Transverse colon (tissue), 4 donors: Measurements from ENCODE around the gene HOXB5. TPM values are rescaled to one million over a fixed set of nuclear protein-coding genes. Genes with fewer than 3 reads are reported as not detected.
A peak's percentile ranks its signal among the peaks of the same experiment; 100 is the strongest.

ENCODE experiments used
- DNase-seq: peaks from one replicate; pipeline ENCODE4 v3.0.0-alpha.2; 2019
- H3K27ac ChIP-seq, 4 donors: fragments of 200-600 bp; sonication (generic); 2 replicates each; pipeline ENCODE4 v1.5.1; 2016 to 2018; ENCODE audit warnings: inconsistent platforms in 4 of 4
- H3K27me3 ChIP-seq: fragments of 200-600 bp; sonication (generic); 2 replicates; pipeline ENCODE4 v1.5.1; 2017; ENCODE audit warnings: inconsistent platforms
- H3K36me3 ChIP-seq, 4 donors: fragments of 200-600 bp; sonication (generic); 2 replicates each; pipeline ENCODE4 v1.5.1; 2017 to 2019; ENCODE audit warnings: inconsistent platforms in 4 of 4
- H3K4me1 ChIP-seq, 4 donors: fragments of 200-600 bp; sonication (generic); 2 replicates each; pipeline ENCODE4 v1.5.1; 2017 to 2020; ENCODE audit warnings: inconsistent platforms in 4 of 4
- H3K4me3 ChIP-seq, 4 donors: fragments of 200-600 bp; sonication (generic); 1 replicate in 1 of 4; 2 replicates in 3 of 4; pipeline versions ENCODE4 v1.5.1 to v1.6.1; 2017 to 2019; ENCODE audit warnings: inconsistent platforms in 4 of 4
- H3K9me3 ChIP-seq, 2 donors: fragments of 200-600 bp; sonication (generic); 2 replicates each; pipeline ENCODE4 v1.5.1; 2017 to 2019; ENCODE audit warnings: inconsistent platforms in 2 of 2
- EP300 ChIP-seq: sonication (generic); formaldehyde crosslinking; IDR thresholded peaks from one replicate; pipeline ENCODE4 v1.6.1; 2017; ENCODE audit warnings: antibody characterized with exemption, low read depth
- POLR2A ChIP-seq: fragments of 450-650 bp; IDR thresholded peaks from one replicate; pipeline ENCODE4 v1.6.1; 2016; ENCODE audit warnings: antibody characterized with exemption, mild to moderate bottlenecking, moderate library complexity
- POLR2AphosphoS5 ChIP-seq, 3 donors: sonication (generic); formaldehyde crosslinking; IDR thresholded peaks; one replicate each; pipeline ENCODE4 v1.6.1; 2016; ENCODE audit warnings: antibody characterized with exemption in 3 of 3
- WGBS, 2 donors: methylation state at CpG; one replicate each; pipeline ENCODE4 v1.1.5; 2018; ENCODE audit warnings: low coverage in 1 of 2; 5-methylcytosine and 5-hydroxymethylcytosine counted together
- in situ Hi-C, 4 donors: fragments of 200-750 bp; cut with MboI; loops; one replicate each; pipeline versions ENCODE4 v1.15.0 to v1.15.1; 2017; ENCODE audit warnings: low sequenced_read_pairs in 3 of 4, low pct_ligation_motif_present in 1 of 4, low pct_unique_long_range_greater_than_20kb in 1 of 4
- intact Hi-C: fragments of 100-400 bp; cut with DNase I; formaldehyde crosslinking; loops from one replicate; pipeline ENCODE4 v1.15.1; 2023; ENCODE audit warnings: low total_unique reads
- total RNA-seq, 4 donors: library from RNA; depleted of rRNA; stranded (reverse); fragments of >200 nt; gene quantifications; one replicate each; pipeline ENCODE4 v1.1.0, GENCODE V29; 2016
- TF ChIP-seq, protein P1 (sequence below), 5 experiments: fragments of 200-600 bp in 3 of 5; fragments of 450-650 bp in 2 of 5; sonication (generic) in 3 of 5; IDR thresholded peaks; 1 replicate in 2 of 5; 2 replicates in 3 of 5; pipeline ENCODE4 v1.5.1; 2016 to 2017; ENCODE audit warnings: antibody characterized with exemption in 5 of 5, inconsistent platforms in 3 of 5, mild to moderate bottlenecking in 2 of 5, moderate library complexity in 1 of 5

Gene HOXB5
- total RNA-seq, 4 donors from 2014 or later = 10.5 to 35.4 (median 18.7) TPM

DNA sequence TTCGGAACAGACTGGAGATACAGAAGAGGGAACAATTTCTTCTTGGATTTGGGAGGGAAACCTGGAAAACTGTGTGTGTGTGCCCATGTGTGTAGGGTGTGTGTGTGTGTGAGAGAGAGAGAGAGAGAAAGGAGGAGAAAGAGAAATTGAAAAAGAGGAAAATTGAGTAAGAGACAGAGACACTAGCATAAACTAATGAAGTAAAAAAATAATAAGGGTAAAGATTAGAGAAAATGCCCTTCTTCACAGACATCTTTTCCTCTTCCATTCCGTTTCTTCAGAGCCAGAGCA, 34.8 kb downstream of the HOXB5 start:
- intact Hi-C loops (no loop called here), in situ Hi-C loops (no loop called here)
- DNase-seq = no peak
- H3K4me1 ChIP-seq = peaks cover 45 to 92% (median 74%) of the 10 kb centered on the region in 4 donors
- H3K9me3 ChIP-seq = no peaks in the 10 kb centered on the region
- WGBS, 2 donors = 72 to 86% methylated on average over 2 of the region's 2 CpGs
- peak overlapping the region; percentile 89 to 95 (median 94) for H3K27ac ChIP-seq
- no peak overlapping the region for H3K4me3 ChIP-seq
- H3K27me3 ChIP-seq = no peaks in the 10 kb centered on the region
- TF ChIP-seq POLR2AphosphoS5 (IDR thresholded peaks at IDR 0.05) = no peak
- TF ChIP-seq, protein P1, sequence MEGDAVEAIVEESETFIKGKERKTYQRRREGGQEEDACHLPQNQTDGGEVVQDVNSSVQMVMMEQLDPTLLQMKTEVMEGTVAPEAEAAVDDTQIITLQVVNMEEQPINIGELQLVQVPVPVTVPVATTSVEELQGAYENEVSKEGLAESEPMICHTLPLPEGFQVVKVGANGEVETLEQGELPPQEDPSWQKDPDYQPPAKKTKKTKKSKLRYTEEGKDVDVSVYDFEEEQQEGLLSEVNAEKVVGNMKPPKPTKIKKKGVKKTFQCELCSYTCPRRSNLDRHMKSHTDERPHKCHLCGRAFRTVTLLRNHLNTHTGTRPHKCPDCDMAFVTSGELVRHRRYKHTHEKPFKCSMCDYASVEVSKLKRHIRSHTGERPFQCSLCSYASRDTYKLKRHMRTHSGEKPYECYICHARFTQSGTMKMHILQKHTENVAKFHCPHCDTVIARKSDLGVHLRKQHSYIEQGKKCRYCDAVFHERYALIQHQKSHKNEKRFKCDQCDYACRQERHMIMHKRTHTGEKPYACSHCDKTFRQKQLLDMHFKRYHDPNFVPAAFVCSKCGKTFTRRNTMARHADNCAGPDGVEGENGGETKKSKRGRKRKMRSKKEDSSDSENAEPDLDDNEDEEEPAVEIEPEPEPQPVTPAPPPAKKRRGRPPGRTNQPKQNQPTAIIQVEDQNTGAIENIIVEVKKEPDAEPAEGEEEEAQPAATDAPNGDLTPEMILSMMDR (IDR thresholded peaks at IDR 0.05) = no peak
- TF ChIP-seq EP300 = no peak
- TF ChIP-seq POLR2A = no peak
- H3K36me3 ChIP-seq = no peaks in the 10 kb centered on the region

DNA sequence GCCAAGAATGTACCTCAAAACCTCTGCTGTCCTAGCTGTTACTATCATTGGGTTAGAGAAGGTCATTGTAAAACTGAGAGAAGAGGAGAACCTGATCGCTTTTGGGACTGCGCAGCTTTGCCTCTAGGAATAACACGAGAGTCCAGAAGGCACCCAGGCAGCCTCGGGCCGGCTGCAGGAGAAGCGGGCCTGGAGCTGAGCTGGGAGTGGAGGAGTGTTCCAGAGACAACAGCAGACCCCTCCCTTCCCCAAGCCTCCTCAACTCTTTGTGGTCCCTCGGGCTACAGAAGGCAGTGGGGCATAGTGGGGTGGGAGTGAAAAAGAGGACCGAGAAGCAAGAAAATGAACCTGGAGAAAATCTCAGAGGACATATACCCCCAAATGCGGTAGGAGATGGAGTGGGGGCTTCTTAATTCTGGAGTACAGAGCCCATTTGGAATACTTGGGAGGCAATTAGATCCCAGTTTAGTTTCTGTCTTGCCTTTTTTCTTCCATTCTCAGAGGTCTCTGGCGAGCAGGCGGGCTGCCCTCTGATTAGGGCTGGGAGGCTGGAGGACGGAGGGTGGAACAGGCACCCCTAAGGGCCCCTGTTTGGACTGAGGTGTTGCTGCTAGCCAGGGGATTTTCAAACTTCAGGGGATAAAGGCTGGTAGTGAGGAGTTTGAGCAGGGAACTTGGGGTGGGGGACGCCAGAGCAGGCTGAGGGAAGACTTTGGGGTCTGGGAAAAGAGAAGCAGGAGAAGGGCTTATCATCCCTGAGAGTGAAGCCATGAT, 35.3 kb downstream of the HOXB5 start:
- no peaks in the 10 kb centered on the region for H3K27me3 ChIP-seq
- TF ChIP-seq POLR2AphosphoS5 (IDR thresholded peaks at IDR 0.05) (no peak), POLR2A (no peak), EP300 (no peak)
- TF ChIP-seq, protein P1 (IDR thresholded peaks at IDR 0.05) = no peak

DNA sequence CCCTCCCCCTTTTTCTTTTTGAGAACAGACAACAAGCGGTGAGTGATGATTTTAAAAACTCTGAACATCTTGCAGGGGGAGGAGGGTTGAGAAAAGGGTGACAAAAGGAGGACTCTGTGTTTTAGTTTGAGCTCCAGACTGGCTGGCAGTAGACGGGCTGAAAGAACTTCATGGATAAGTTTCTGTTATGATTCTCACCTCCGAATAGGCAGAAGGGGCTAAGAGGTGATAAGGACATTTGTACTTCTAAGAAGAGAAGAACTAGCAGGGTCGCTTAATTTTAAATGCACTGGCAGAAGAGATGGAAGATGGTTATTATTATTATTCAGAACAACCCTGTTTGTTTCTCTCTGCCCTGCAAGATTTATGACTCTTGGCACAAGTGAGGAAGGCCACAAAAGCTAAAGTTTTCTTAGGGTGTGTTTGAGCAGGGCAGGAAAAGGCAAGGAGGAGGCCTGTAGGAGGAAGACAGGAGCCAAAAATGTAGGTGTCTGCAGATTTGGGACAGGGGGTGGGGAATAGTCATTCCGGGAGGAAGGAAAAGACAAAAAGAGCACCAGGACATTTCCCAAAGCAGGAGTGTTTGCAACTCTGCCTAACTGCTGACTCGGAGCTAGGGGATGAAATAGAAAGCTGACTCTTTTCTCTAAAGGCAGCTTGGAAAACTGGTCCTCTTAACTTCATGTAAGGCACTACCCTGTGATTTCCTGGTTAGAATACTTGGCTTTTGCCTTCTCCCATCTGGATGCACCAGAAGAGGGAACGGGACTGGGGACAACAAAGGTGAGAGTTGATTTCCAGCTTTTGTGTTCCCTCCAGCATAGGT, 36.8 kb downstream of the HOXB5 start:
- Histone ChIP-seq H3K27ac (peak overlapping the region; percentile 89 to 95 (median 94)), H3K36me3 (no peaks in the 10 kb centered on the region), H3K27me3 (no peaks in the 10 kb centered on the region), H3K4me1 (peaks cover 40 to 89% (median 69%) of the 10 kb centered on the region in 4 donors), H3K9me3 (no peaks in the 10 kb centered on the region), H3K4me3 (no peak overlapping the region)
- intact Hi-C loops = no loop called here
- no peak for DNase-seq
- in situ Hi-C loops = no loop called here
- TF ChIP-seq POLR2AphosphoS5 (IDR thresholded peaks at IDR 0.05) (peak in 2 of 3 donors; percentile 27 to 38), POLR2A (no peak)
- WGBS, 2 donors = 25 to 29% methylated on average over 6 to 7 of the region's 7 CpGs

More for the DNA sequence above, 35.3 kb downstream of the HOXB5 start:
- in situ Hi-C loops = no loop called here
- no peaks in the 10 kb centered on the region for H3K36me3 ChIP-seq
- H3K4me1 ChIP-seq = peaks cover 49 to 92% (median 72%) of the 10 kb centered on the region in 4 donors
- no peak for DNase-seq
- peak overlapping the region; percentile 89 to 95 (median 94) for H3K27ac ChIP-seq
- H3K9me3 ChIP-seq = no peaks in the 10 kb centered on the region
- intact Hi-C loops = no loop called here
- WGBS, 2 donors = 79% methylated on average over 13 of the region's 13 CpGs; no CpG with 5 or more reads in 1 of the 2 donors
- no peak overlapping the region for H3K4me3 ChIP-seq

DNA sequence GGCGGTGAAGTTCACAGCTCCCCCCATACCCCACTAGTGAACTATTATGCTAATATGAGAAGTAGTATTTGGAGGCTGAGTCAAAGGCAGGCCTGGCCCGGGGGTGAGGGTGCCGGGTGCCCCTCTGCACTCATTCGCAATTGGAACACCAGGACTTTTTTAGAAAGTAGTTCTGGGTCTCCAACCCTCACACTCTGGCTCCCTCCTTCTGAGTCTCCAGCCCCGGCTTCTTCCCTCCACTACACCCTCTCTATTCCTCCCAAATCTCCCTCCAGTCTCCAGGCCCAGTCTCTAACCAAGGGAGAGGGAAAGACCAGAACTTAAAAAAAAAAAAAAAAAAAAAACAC, 37.4 kb downstream of the HOXB5 start:
- DNase-seq = no peak
- intact Hi-C loops (no loop called here), in situ Hi-C loops (no loop called here)
- peaks cover 34 to 87% (median 66%) of the 10 kb centered on the region in 4 donors for H3K4me1 ChIP-seq
- H3K27me3 ChIP-seq = no peaks in the 10 kb centered on the region
- H3K36me3 ChIP-seq = no peaks in the 10 kb centered on the region
- no peak for TF ChIP-seq EP300
- TF ChIP-seq, protein P1 (IDR thresholded peaks at IDR 0.05) = no peak
- TF ChIP-seq POLR2A = no peak
- TF ChIP-seq POLR2AphosphoS5 (IDR thresholded peaks at IDR 0.05) = no peak
- peak overlapping the region in 1 of 4 donors; percentile 54 for H3K4me3 ChIP-seq
- no peaks in the 10 kb centered on the region for H3K9me3 ChIP-seq
- WGBS, 2 donors = 67% methylated on average over 5 of the region's 5 CpGs; no CpG with 5 or more reads in 1 of the 2 donors
- peak overlapping the region; percentile 89 to 95 (median 94) for H3K27ac ChIP-seq
